NOMO-1 treated with DMSO at 0.1 percent for 48 hours (cell line): ENCODE data around the gene RPL27A.

Source experiments
- DNase-seq: peaks from one replicate; lab custom pipeline; 2025; ENCODE audit not compliant: unreplicated experiment; lab: John Stamatoyannopoulos, UW

The RPL27A gene

GRCh38 chr11:8672346-8672745 lies 10.2 kb upstream of the RPL27A start:
- no peak for DNase-seq

GRCh38 chr11:8674859-8675258 lies 7.7 kb upstream of the RPL27A start:
- no peak for DNase-seq

GRCh38 chr11:8676458-8676857 lies 6.1 kb upstream of the RPL27A start:
- no peak for DNase-seq

GRCh38 chr11:8679006-8679405 lies 3.6 kb upstream of the RPL27A start:
- no peak for DNase-seq

- DNase-seq = no peak
Observed at GRCh38 chr11:8681837-8682302, 722 bp upstream of the RPL27A start.

GRCh38 chr11:8683115-8683807 lies 669 bp downstream of the RPL27A start:
- no peak for DNase-seq

GRCh38 chr11:8684600-8685290 lies 2.2 kb downstream of the RPL27A start:
- peak; percentile 32 for DNase-seq

GRCh38 chr11:8685306-8685705 lies 2.7 kb downstream of the RPL27A start:
- DNase-seq = no peak

GRCh38 chr11:8685820-8686219 lies 3.2 kb downstream of the RPL27A start:
- DNase-seq = no peak

- no peak for DNase-seq
Observed at GRCh38 chr11:8686325-8686724, 3.7 kb downstream of the RPL27A start.

- DNase-seq = peak; percentile 92
Observed at GRCh38 chr11:8688414-8689362, 6.1 kb downstream of the RPL27A start.

GRCh38 chr11:8689726-8690255 lies 7.2 kb downstream of the RPL27A start:
- DNase-seq = no peak

GRCh38 chr11:8690374-8691342 lies 8.1 kb downstream of the RPL27A start:
- no peak for DNase-seq

GRCh38 chr11:8691601-8692000 lies 9.0 kb downstream of the RPL27A start:
- no peak for DNase-seq

GRCh38 chr11:8692417-8692816 lies 9.8 kb downstream of the RPL27A start:
- DNase-seq = no peak

GRCh38 chr11:8693010-8693551 lies 10.5 kb downstream of the RPL27A start:
- no peak for DNase-seq

GRCh38 chr11:8693555-8693954 lies 11.0 kb downstream of the RPL27A start:
- DNase-seq = no peak

GRCh38 chr11:8694137-8694536 lies 11.5 kb downstream of the RPL27A start:
- no peak for DNase-seq

GRCh38 chr11:8697054-8697453 lies 14.5 kb downstream of the RPL27A start:
- peak; percentile 78 for DNase-seq

- DNase-seq = no peak
Observed at GRCh38 chr11:8698379-8698851, 15.8 kb downstream of the RPL27A start.
